ENCODE results near the gene TNIP1.

Gene TNIP1

DNA sequence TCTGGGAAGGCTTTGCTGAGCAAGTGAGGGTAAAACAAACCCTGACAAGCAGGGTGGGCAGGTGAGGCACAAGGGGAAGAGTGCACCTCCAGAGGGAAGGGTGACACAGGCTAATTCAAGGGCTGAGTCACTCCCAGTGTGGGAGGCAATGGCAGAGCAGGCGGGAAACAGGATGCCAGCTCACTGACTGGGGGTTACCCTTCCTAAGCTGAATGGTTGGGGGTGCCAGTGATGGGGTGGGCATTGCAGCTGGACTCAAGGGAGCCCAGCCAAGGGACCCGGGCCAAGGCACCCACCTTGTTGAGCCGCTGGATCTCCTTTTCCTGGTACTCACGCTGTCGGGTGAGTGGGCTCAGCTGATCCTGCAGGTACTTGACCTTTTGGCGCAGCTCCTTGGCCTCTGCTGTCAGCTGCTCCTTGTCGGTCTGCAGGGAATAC is 42.0 kb downstream of the TNIP1 start:
- DNase-seq, result no peak

DNA sequence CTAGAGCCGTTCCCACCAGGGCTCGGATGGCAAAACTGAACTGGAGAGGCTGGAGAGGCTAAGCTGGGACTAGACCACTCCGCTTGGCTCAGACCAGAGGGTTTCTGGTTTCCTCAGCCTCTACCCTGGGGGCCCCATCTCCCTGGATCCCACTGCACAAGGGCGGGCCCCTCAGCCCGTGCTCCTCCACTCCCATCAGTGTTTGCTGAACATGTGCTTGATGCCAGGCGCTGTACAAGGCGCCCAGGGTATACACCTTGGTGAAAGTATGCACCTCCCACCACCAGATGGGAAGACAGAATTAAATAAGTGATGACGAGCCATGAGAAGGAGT is 42.5 kb downstream of the TNIP1 start:
- DNase-seq, result no peak

GRCh38 chr5:151037561-151038411 is 43.0 kb downstream of the TNIP1 start:
- no peak for DNase-seq

DNA sequence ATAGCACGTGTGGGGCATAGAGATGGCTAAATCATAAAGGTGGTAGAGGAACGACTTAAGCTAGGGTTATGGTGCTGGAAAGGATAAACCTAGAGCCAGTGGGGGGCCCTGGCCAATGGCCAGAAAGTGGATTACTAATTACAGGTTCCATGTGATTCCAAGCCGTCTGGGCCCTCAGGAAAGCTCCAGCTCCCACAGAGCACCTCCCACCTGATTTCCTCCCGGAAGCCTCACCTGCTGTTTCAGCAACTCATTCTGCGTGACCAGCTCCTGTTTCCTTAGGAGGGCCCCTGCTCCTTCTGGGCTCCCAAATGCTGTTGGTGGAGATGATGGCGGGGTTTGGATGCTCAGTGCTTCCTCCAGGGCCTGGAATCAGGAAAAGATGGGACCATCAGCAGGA is 44.3 kb downstream of the TNIP1 start:
- DNase-seq, result no peak

DNA sequence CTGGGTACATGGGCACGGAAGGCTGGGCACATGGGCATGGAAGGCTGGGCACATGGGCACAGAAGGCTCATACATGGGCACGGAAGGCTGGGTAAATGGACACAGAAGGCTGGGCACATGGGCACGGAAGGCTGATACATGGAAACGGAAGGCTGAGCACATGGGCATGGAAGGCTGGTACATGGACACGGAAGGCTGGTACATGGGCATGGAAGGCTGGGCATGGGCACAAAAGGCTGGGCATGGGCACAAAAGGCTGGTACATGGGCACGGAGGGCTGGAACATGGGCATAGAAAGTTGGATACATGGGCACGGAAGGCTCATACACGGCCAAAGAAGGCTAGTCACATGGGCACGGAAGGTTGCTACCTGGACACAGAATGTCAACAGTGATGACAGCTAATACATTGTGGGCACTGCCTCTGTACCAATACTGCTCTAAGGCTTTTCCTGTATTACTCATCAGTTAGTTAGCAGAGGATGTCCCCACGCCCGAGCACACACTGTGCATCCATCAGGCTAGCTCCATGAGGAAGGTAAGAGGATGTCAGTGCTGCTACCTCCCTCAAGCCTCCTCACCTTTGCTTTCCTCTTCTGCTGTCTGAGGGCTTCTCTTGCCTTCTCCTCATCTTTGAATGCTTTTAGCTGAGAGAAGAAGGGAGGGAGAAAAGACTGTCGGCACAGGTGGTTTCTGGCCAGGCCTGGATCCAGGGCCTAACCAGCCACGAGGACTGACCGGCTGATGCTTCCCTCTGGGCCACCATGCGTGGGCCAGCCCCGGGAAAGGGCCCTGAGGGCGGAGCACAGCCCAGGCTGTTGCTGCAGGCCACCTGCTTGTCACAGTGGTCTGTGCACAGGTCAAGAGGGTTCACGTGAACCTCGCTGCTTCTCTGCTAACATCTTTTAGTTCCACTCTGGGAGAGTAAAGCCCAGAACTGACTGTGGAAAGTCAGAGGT is 46.1 kb downstream of the TNIP1 start:
- DNase-seq, result no peak

- no peak for DNase-seq
Measured at GRCh38 chr5:151033217-151033934, 47.5 kb downstream of the TNIP1 start.

DNA sequence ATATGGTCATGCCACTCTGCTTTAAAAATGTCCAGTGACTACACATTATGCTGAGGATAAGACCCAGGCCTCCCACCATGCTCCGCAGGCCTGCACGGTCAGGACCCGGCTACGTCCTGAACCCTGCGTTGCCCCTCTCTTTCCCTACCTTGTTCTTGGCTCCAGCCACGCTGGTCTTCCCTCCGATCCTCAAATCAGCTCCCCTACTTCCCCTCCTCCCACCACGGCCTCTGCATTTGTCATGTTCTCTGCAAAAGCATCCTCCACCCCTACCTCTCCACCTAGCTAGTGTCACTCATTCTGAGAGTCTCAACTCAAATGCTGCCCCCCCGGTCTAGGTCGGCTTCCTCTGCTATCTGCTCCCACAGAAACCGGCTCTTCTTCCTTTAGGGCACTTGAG is 49.3 kb downstream of the TNIP1 start:
- DNase-seq, result no peak

DNA sequence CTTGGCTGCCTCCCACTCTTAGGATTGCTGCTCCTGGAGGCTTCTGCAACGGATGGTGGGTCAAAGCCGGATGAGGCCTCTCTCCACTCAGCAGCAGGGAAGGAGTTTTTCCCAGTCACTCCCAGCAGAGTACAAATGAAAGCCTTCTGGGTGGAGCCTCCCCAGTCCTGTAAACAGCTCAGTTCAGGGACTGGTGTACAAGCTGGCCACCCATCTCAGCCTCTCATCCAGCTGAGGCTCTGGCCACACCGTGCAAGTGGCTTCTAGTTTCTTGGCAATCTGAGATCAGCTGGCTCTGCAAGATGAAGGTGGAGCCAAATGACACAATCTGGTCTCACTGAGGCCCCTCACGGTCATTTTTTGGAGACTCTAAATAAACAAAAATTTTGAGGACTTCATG is 50.5 kb downstream of the TNIP1 start:
- DNase-seq, result no peak

GRCh38 chr5:151030056-151030336 is 50.8 kb downstream of the TNIP1 start:
- DNase-seq, result no peak

DNA sequence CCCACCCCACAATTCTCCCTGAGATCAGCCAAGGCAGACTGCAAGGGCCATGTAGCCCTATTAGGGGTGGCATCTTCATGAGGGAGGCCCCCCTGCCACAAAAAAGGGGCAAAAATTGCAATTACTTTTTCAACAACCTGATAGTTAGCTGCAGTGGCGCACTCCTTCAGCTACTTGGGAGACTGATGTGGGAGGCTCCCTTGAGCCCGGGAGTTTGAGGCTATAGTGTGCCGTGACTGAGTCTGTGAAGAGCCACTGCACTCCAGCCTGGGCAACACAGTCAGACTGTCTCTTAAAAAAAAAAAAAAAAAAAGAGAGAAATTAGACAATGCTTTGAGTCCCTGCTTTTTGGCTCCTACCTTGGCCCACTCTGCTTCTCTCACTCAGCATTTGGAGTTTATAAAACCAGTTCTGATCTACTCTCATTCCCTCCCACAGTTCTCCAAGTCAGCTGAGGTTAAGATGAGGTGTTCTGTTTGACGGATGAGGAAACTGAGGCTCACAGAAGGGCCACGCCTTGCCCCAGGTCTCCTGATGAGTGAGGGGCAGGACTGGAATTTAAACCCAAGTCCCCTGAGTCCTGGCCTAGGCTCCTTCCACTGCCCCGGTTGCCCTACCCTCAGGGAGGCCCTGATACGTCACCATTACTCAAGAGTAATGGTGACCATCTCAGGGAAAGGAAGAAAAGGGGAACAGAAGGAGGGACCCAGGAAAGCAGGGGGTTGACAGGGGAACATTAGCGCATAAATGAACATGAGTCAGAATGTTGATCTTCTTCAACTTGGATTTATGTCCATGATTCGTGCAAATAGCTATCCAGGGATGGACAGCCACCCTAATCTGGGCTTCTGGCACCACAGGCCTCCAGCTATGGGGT is 51.4 kb downstream of the TNIP1 start:
- no peak for DNase-seq

DNA sequence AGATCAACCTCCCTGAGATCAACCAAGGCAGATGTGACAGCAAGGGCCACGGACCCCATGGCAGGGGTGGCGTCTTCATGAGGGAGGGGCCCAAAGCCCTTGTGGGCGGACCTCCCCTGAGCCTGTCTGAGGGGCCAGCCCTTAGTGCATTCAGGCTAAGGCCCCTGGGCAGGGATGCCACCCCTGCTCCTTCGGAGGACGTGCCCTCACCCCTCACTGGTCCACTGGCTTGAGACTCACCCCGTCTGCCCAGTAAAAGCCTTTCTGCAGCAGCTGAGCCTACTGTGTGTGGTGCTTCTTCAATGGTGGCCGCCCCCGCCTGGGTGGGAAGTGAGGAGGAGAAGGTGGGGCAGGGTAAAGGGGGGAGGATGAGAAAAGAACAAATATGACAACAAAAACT is 52.1 kb downstream of the TNIP1 start:
- DNase-seq, result no peak

DNA sequence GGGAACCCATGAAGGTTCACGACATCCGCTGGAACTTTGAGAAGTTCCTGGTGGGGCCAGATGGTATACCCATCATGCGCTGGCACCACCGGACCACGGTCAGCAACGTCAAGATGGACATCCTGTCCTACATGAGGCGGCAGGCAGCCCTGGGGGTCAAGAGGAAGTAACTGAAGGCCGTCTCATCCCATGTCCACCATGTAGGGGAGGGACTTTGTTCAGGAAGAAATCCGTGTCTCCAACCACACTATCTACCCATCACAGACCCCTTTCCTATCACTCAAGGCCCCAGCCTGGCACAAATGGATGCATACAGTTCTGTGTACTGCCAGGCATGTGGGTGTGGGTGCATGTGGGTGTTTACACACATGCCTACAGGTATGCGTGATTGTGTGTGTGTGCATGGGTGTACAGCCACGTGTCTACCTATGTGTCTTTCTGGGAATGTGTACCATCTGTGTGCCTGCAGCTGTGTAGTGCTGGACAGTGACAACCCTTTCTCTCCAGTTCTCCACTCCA is 52.8 kb downstream of the TNIP1 start:
- no peak for DNase-seq

DNA sequence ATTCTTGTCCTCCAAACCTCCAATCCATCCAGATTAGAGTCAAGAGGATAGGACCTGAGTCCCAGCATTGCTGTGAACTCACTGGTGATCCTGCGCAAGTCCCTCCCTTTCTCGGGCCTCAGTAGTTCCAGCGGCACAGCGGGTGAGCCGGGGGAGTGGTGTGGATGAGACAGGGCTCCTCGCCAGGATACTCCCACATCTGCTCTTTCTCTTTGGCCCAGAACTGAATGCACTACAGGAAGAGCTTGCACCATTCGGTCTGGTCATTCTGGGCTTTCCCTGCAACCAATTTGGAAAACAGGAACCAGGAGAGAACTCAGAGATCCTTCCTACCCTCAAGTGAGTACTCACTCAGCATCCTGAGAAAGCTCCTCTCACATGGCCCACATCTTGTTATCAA is 54.2 kb downstream of the TNIP1 start:
- no peak for DNase-seq

- no peak for DNase-seq
Measured at GRCh38 chr5:151026088-151026487, 54.7 kb downstream of the TNIP1 start.

- no peak for DNase-seq
Measured at GRCh38 chr5:151025250-151025606, 55.6 kb downstream of the TNIP1 start.

GRCh38 chr5:151024440-151025249 is 56.2 kb downstream of the TNIP1 start:
- no peak for DNase-seq

DNA sequence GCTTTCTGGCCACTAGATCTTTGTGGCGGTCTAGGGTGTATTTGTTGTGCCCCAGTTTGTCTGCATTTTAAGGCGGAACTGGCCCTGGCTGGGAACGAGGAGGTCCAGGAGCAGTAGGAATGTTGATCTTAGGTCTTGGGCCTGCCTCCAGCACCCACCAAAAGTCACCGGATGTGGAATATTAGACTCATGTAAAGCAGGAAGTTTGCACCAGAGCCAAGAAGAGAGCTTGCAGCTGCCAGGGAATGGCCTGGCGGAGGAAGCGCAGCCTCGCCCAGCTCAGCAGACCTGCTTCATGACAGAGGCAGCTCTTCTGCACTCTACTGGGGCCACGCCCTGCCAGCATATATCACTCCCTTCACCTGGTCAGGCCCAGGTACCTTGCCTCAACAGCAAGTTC is 57.2 kb downstream of the TNIP1 start:
- no peak for DNase-seq

- DNase-seq, result no peak
Measured at GRCh38 chr5:151023047-151023615, 57.7 kb downstream of the TNIP1 start.

GRCh38 chr5:151022511-151023018 is 58.3 kb downstream of the TNIP1 start:
- DNase-seq, result no peak

DNA sequence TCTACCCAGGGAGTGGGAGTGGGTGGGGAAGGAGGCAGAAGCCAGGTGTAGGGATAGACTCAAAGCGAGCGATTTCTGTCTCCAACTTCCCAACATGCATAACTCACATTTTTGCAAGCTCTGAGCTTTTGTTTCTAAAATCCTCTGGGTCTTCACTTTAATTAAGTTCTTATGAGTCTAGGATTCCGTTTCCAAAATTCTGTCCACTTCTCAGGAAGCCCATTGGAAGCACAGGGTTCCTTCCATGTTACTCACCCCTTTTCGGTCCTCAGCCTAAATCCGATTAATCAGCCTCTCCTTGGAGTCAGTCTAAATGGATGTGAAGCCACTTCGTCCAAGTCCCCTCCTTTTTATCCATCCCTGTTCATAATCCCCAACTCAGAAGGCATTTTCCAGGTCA is 59.1 kb downstream of the TNIP1 start:
- no peak for DNase-seq

Measured in CD4-positive, alpha-beta T cell treated with Interleukin-17A for 1 hour (primary cell).